ENCODE data around the gene LAIR2.

The LAIR2 gene

GRCh38 chr19:54470991-54471782 is 31.4 kb upstream of the LAIR2 start:
- H3K4me1 ChIP-seq, result no peaks in the 10 kb centered on the region
- peaks cover 30% of the 10 kb centered on the region for H3K27me3 ChIP-seq (ENCODE audit: low read depth)
- no peaks in the 10 kb centered on the region for H3K36me3 ChIP-seq (replicated peaks)
- no peak overlapping the region for H3K4me3 ChIP-seq
- DNase-seq (ENCODE audit: low spot score in 2 of 2), result no peak
- H3K9me3 ChIP-seq, result no peaks in the 10 kb centered on the region
- in situ Hi-C loops (cut with MboI; ENCODE audit: low sequenced_read_pairs), result loop anchor here (25.0 kb wide), 1 partner anchor 1191 kb away; the partner anchor contains the start of gene U2AF2

GRCh38 chr19:54473071-54473891 is 29.4 kb upstream of the LAIR2 start, which contains the start of gene CDC42EP5:
TSS of gene CDC42EP5 (minus strand) at chr19:54473296. CDS start at chr19:54465547, 7,749 bp downstream.
- in situ Hi-C loops (cut with MboI; ENCODE audit: low sequenced_read_pairs), result loop anchor here (25.0 kb wide), 1 partner anchor 1189 kb away; the partner anchor contains the start of gene U2AF2
- DNase-seq (ENCODE audit: low spot score in 2 of 2), result no peak
- Histone ChIP-seq H3K4me3 (no peak within 1 kb of the TSS), H3K36me3 (replicated peaks) (no peaks in the 10 kb centered on the region), H3K4me1 (no peaks in the 10 kb centered on the region), H3K27me3 (ENCODE audit: low read depth) (peaks cover 30% of the 10 kb centered on the region), H3K9me3 (no peaks in the 10 kb centered on the region)

- Histone ChIP-seq H3K4me1 (no peaks in the 10 kb centered on the region), H3K9me3 (no peaks in the 10 kb centered on the region), H3K36me3 (replicated peaks) (no peaks in the 10 kb centered on the region), H3K4me3 (no peak overlapping the region), H3K27me3 (ENCODE audit: low read depth) (peaks cover 30% of the 10 kb centered on the region)
- no peak for DNase-seq (ENCODE audit: low spot score in 2 of 2)
- in situ Hi-C loops (cut with MboI; ENCODE audit: low sequenced_read_pairs), result loop anchor here (25.0 kb wide), 1 partner anchor 1188 kb away; the partner anchor contains the start of gene U2AF2
Measured at GRCh38 chr19:54473892-54474372, 28.7 kb upstream of the LAIR2 start.

DNA sequence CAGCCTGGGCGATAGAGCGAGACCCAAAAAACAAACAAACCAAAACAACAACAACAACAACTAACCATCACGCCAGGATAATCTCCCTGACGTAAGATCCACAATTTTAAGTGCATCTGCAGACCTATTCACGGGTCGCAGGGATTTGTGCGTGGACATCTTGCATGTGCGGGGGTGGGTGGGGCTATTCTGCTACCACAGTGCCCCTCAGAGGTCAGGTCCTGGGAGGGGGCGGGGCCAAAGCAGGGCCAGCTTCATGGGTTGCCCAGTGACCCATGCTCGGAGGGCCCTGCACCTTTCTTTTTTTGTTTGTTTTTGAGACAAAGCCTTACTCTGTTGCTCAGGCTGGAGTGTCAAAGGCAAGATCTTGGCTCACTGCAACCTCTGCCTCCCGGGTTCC is 26.9 kb upstream of the LAIR2 start:
- in situ Hi-C loops (cut with MboI; ENCODE audit: low sequenced_read_pairs), result no loop called here
- H3K36me3 ChIP-seq (replicated peaks), result no peaks in the 10 kb centered on the region
- H3K4me1 ChIP-seq, result no peaks in the 10 kb centered on the region
- no peak overlapping the region for H3K4me3 ChIP-seq
- DNase-seq (ENCODE audit: low spot score in 2 of 2), result no peak
- no peaks in the 10 kb centered on the region for H3K9me3 ChIP-seq
- H3K27me3 ChIP-seq (ENCODE audit: low read depth), result peaks cover 18% of the 10 kb centered on the region

DNA sequence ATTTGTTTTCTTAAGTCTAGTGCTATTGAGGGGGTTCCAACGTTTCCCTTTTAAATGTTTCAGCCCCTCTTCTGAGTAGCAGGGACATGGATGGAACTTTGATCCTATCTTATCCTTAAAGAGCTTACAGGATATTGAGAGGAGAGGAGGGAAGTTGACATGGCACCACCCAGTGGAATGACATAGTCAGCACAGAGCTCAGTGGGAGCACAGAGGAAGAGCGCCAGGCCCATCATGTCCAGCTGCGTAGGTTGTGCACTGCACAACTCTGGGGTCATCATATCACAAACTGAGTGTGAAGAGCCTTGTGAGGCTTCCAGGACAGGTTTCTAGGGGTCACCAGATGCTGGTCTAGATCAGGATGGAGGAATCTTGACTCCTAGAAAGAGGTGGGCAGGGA is 25.0 kb upstream of the LAIR2 start:
- DNase-seq (ENCODE audit: low spot score in 2 of 2), result no peak
- in situ Hi-C loops (cut with MboI; ENCODE audit: low sequenced_read_pairs), result no loop called here
- no peaks in the 10 kb centered on the region for H3K9me3 ChIP-seq
- no peak overlapping the region for H3K4me3 ChIP-seq
- H3K4me1 ChIP-seq, result no peaks in the 10 kb centered on the region
- H3K36me3 ChIP-seq (replicated peaks), result no peaks in the 10 kb centered on the region
- H3K27me3 ChIP-seq (ENCODE audit: low read depth), result peaks cover 9% of the 10 kb centered on the region

DNA sequence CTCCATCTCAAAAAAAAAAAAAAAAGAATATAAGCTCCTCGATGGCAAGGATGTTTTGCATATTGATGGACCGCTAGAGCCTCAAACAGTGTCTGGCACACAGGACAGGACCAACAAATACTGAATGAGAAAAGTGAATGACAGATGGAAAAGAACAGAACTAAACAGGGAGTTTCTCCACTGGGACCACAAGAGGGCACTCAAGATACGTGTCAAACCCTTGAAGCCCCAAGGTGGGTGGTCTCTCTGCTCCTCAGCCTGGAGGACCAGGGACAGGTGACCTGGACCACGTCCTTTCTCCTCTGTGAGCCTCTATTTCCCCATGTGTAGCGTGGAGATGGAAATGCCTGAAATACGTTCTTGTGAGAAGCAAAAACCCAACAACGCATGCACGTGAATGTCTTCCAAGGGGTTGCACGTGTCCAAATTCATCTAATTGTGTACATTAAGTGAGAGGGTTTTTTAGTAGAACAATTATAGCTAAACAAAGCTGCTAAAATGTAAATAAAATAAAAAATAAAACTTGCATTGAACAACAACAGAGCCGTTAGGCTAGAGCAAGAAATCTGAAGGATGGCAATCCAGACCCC is 23.9 kb upstream of the LAIR2 start:
- DNase-seq (ENCODE audit: low spot score in 2 of 2), result peak; percentile 58 to 66
- Histone ChIP-seq H3K4me3 (no peak overlapping the region), H3K4me1 (no peaks in the 10 kb centered on the region), H3K27me3 (ENCODE audit: low read depth) (peaks cover 6% of the 10 kb centered on the region), H3K9me3 (no peaks in the 10 kb centered on the region), H3K36me3 (replicated peaks) (no peaks in the 10 kb centered on the region)
- in situ Hi-C loops (cut with MboI; ENCODE audit: low sequenced_read_pairs), result no loop called here

GRCh38 chr19:54480051-54480450 is 22.6 kb upstream of the LAIR2 start:
- H3K27me3 ChIP-seq (ENCODE audit: low read depth), result peaks cover 3% of the 10 kb centered on the region; the same call in 1 of the 2 replicates
- in situ Hi-C loops (cut with MboI; ENCODE audit: low sequenced_read_pairs), result no loop called here
- no peaks in the 10 kb centered on the region for H3K9me3 ChIP-seq
- no peak for DNase-seq (ENCODE audit: low spot score in 2 of 2)
- H3K36me3 ChIP-seq (replicated peaks), result no peaks in the 10 kb centered on the region
- H3K4me1 ChIP-seq, result no peaks in the 10 kb centered on the region
- H3K4me3 ChIP-seq, result no peak overlapping the region

GRCh38 chr19:54481326-54481930 is 21.2 kb upstream of the LAIR2 start:
- no peaks in the 10 kb centered on the region for H3K9me3 ChIP-seq
- no peaks in the 10 kb centered on the region for H3K4me1 ChIP-seq
- H3K27me3 ChIP-seq (ENCODE audit: low read depth), result peaks cover 3% of the 10 kb centered on the region; the same call in 1 of the 2 replicates
- in situ Hi-C loops (cut with MboI; ENCODE audit: low sequenced_read_pairs), result no loop called here
- H3K4me3 ChIP-seq, result no peak overlapping the region
- peak; percentile 45 to 70 for DNase-seq (ENCODE audit: low spot score in 2 of 2)
- no peaks in the 10 kb centered on the region for H3K36me3 ChIP-seq (replicated peaks)

- Histone ChIP-seq H3K9me3 (no peaks in the 10 kb centered on the region), H3K36me3 (replicated peaks) (no peaks in the 10 kb centered on the region), H3K4me1 (no peaks in the 10 kb centered on the region), H3K4me3 (no peak overlapping the region), H3K27me3 (ENCODE audit: low read depth) (peaks cover 3% of the 10 kb centered on the region; the same call in 1 of the 2 replicates)
- in situ Hi-C loops (cut with MboI; ENCODE audit: low sequenced_read_pairs), result no loop called here
- DNase-seq (ENCODE audit: low spot score in 2 of 2), result no peak
Measured at GRCh38 chr19:54482889-54483288, 19.7 kb upstream of the LAIR2 start.

DNA sequence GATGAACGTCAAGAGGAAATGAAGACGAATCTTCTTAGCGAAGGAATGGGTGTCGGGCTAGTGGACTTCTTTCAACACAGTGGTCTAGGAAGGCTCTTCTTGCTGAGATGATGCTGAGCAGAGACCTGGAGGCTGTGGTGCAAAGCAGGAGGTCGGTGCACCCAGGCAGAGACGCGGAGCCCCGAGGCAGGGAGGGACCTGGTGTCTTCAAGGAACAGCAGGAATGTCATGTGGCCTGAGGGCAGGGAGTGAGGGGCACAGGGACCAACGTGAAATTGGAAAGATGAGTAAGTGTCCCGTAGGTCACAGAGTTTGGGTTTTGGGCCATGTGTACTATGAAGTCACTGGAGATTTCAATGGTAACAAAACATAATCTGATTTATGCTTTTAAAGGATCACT is 18.2 kb upstream of the LAIR2 start:
- in situ Hi-C loops (cut with MboI; ENCODE audit: low sequenced_read_pairs), result no loop called here
- H3K9me3 ChIP-seq, result no peaks in the 10 kb centered on the region
- no peak for DNase-seq (ENCODE audit: low spot score in 2 of 2)
- peaks cover 3% of the 10 kb centered on the region; the same call in 1 of the 2 replicates for H3K27me3 ChIP-seq (ENCODE audit: low read depth)
- H3K4me3 ChIP-seq, result no peak overlapping the region
- H3K4me1 ChIP-seq, result no peaks in the 10 kb centered on the region
- H3K36me3 ChIP-seq (replicated peaks), result no peaks in the 10 kb centered on the region

- in situ Hi-C loops (cut with MboI; ENCODE audit: low sequenced_read_pairs), result no loop called here
Measured at GRCh38 chr19:54485851-54486250, 16.8 kb upstream of the LAIR2 start.

GRCh38 chr19:54489341-54489740 is 13.3 kb upstream of the LAIR2 start:
- in situ Hi-C loops (cut with MboI; ENCODE audit: low sequenced_read_pairs), result no loop called here
- no peaks in the 10 kb centered on the region; the same call in 1 of the 2 replicates for H3K27me3 ChIP-seq (ENCODE audit: low read depth)
- H3K4me1 ChIP-seq, result no peaks in the 10 kb centered on the region
- no peaks in the 10 kb centered on the region for H3K9me3 ChIP-seq
- no peaks in the 10 kb centered on the region for H3K36me3 ChIP-seq (replicated peaks)
- DNase-seq (ENCODE audit: low spot score in 2 of 2), result no peak
- H3K4me3 ChIP-seq, result no peak overlapping the region

More at GRCh38 chr19:54485851-54486250, 16.8 kb upstream of the LAIR2 start:
- no peak for DNase-seq (ENCODE audit: low spot score in 2 of 2)
- Histone ChIP-seq H3K36me3 (replicated peaks) (no peaks in the 10 kb centered on the region), H3K27me3 (ENCODE audit: low read depth) (no peaks in the 10 kb centered on the region; the same call in 1 of the 2 replicates), H3K9me3 (no peaks in the 10 kb centered on the region), H3K4me1 (no peaks in the 10 kb centered on the region), H3K4me3 (no peak overlapping the region)

DNA sequence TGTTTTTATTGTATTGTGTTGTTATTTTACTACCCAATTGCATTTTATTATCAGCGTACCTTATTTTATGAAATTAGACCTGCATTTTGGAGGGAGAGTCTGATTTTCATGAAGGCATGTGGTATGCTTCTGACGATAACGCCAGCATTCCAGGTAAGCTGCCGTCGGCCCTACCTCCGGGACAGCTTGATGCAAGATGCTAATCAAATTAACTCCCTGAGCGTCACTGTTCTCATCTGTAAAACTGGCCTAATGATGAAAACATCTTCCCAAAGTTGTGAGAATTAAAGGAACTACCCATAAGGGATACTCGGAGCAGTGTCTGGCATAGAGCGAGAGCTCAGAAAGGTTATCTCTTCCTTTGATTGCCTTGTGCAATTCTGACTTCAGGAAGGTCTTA is 12.9 kb upstream of the LAIR2 start:
- no peaks in the 10 kb centered on the region for H3K36me3 ChIP-seq (replicated peaks)
- H3K9me3 ChIP-seq, result no peaks in the 10 kb centered on the region
- no peaks in the 10 kb centered on the region; the same call in 1 of the 2 replicates for H3K27me3 ChIP-seq (ENCODE audit: low read depth)
- no peak overlapping the region for H3K4me3 ChIP-seq
- in situ Hi-C loops (cut with MboI; ENCODE audit: low sequenced_read_pairs), result no loop called here
- no peak for DNase-seq (ENCODE audit: low spot score in 2 of 2)
- no peaks in the 10 kb centered on the region for H3K4me1 ChIP-seq
